Nephron (organoid): Measurements from ENCODE around the gene PACRG.

Source experiments
- H3K27ac Mint-ChIP-seq, 3 experiments: 2 replicates each; pipeline ENCODE4 v1.8.0; 2020; ENCODE audit warnings: mixed read lengths in 3 of 3, mild to moderate bottlenecking in 2 of 3, moderate library complexity in 1 of 3
- H3K27me3 Mint-ChIP-seq: 2 replicates; pipeline ENCODE4 v1.8.0; 2021; ENCODE audit warnings: low read depth, mild to moderate bottlenecking, moderate library complexity, mixed read lengths
- H3K36me3 Mint-ChIP-seq: 2 replicates; pipeline ENCODE4 v1.8.0; 2020; ENCODE audit warnings: low read depth, mixed read lengths
- H3K4me1 Mint-ChIP-seq: 2 replicates; pipeline ENCODE4 v1.8.0; 2020; ENCODE audit warnings: mixed read lengths
- H3K4me3 Mint-ChIP-seq, 3 experiments: 2 replicates each; pipeline ENCODE4 v1.8.0; 2020; ENCODE audit warnings: mild to moderate bottlenecking in 3 of 3, mixed read lengths in 3 of 3, moderate library complexity in 2 of 3
- H3K9me3 Mint-ChIP-seq: 2 replicates; pipeline ENCODE4 v1.8.0; 2020; ENCODE audit warnings: mixed read lengths
- TF ChIP-seq, protein P1 (sequence below), 3 experiments: fragments of 200-600 bp; sonication (generic); IDR thresholded peaks; one replicate each; pipeline ENCODE4 v1.5.0; 2021; ENCODE audit warnings: antibody characterized with exemption in 3 of 3; ENCODE audit not compliant: unreplicated experiment in 3 of 3

The PACRG gene

DNA sequence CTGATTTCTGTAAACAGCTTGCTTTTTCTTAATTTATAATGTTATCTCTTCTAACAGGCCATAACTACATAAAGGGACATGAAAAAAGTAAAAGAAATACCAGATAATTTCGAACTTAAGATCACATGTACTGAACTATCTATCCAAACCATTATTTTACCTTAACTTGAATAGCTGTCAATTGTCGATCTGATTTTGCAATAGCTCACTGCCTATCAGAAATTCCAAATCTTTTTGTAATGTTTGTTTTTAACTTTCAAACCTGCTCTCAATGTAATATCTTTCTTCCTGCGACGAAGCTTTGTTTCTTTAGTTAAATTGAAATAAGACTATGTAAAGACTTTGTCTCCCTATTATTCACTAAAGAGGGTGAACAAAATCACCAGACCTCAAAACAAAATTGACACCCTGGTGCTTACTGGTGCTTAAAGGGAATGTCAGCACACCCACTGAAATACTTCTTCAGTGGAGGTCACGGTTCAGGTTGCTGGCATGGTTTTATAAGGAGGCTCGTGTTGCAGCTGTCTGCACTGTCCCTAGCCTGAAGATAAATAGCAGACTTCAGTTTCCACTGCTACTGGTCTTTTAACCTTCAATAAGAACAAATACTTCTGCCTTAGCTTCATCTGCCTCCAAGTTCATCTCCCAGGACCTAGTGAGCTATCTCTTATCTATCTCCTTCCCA, 569.2 kb downstream of the PACRG start:
- H3K27me3 Mint-ChIP-seq, result peaks cover 9% of the 10 kb centered on the region
- peak overlapping the region; percentile 14 to 65 (median 63) for H3K27ac Mint-ChIP-seq
- H3K36me3 Mint-ChIP-seq, result no peaks in the 10 kb centered on the region
- TF ChIP-seq, protein P1, sequence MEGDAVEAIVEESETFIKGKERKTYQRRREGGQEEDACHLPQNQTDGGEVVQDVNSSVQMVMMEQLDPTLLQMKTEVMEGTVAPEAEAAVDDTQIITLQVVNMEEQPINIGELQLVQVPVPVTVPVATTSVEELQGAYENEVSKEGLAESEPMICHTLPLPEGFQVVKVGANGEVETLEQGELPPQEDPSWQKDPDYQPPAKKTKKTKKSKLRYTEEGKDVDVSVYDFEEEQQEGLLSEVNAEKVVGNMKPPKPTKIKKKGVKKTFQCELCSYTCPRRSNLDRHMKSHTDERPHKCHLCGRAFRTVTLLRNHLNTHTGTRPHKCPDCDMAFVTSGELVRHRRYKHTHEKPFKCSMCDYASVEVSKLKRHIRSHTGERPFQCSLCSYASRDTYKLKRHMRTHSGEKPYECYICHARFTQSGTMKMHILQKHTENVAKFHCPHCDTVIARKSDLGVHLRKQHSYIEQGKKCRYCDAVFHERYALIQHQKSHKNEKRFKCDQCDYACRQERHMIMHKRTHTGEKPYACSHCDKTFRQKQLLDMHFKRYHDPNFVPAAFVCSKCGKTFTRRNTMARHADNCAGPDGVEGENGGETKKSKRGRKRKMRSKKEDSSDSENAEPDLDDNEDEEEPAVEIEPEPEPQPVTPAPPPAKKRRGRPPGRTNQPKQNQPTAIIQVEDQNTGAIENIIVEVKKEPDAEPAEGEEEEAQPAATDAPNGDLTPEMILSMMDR (IDR thresholded peaks at IDR 0.05; ENCODE audit: unreplicated experiment in 3 of 3), result no peak
- no peak overlapping the region for H3K4me3 Mint-ChIP-seq
- H3K4me1 Mint-ChIP-seq, result peaks cover 38% of the 10 kb centered on the region
- no peaks in the 10 kb centered on the region for H3K9me3 Mint-ChIP-seq

DNA sequence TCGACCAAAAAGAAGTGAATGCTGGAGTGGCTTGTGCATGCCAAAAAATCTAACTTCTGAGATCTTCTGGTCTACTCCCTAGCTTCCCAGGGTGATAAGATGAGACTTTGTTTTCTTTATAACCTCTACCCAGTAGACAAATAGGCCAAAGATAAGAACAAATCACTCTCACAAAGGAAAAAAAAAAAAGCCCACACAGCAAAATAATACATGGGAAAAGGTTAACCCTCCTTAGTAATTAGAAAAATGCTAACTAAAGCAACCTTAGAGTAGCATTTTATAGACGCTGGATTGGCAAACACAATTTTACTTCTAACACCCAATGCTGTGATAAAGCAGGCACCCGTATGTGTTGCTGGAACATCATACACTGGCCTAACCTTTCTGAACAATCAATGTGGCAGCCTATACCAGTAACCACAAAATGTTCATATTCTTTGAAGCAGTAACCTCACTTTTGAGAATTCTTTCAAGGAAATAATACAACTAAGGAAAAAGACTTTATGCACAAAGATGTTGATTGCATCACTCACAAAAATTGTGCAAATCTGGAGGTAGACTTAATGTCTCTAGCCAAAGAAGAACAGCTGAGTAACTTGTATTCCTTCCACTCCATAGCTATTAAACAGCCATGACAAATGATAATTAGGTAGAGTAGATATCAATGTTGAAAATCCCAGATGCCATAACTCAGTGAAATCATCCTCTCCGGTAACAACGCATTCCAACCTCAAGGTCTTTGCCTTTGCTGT, 570.5 kb downstream of the PACRG start:
- H3K36me3 Mint-ChIP-seq, result no peaks in the 10 kb centered on the region
- TF ChIP-seq, protein P1 (IDR thresholded peaks at IDR 0.05; ENCODE audit: unreplicated experiment in 3 of 3), result no peak
- H3K4me3 Mint-ChIP-seq, result no peak overlapping the region

DNA sequence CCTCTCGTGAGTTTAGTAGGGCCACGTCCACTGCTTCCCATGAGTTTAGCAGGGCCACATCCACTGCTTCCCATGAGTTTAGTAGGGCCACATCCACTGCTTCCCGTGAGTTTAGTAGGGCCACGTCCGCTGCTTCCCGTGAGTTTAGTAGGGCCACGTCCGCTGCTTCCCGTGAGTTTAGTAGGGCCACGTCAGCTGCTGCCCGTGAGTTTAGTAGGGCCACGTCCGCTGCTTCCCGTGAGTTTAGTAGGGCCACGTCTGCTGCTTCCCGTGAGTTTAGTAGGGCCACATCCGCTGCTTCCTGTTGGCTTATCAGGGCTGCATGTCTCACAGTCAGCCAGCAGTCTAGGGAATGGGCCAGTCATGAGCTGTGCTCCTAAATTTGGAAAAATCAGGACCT, 573.1 kb downstream of the PACRG start:
- H3K27me3 Mint-ChIP-seq, result peaks cover 11% of the 10 kb centered on the region
- no peak overlapping the region for H3K4me3 Mint-ChIP-seq
- no peak overlapping the region for H3K27ac Mint-ChIP-seq
- TF ChIP-seq, protein P1 (IDR thresholded peaks at IDR 0.05; ENCODE audit: unreplicated experiment in 3 of 3), result no peak
- H3K36me3 Mint-ChIP-seq, result no peaks in the 10 kb centered on the region
- no peaks in the 10 kb centered on the region for H3K9me3 Mint-ChIP-seq
- peaks cover 35% of the 10 kb centered on the region for H3K4me1 Mint-ChIP-seq

More for the DNA sequence above, 570.5 kb downstream of the PACRG start:
- H3K4me1 Mint-ChIP-seq, result peaks cover 39% of the 10 kb centered on the region
- H3K9me3 Mint-ChIP-seq, result no peaks in the 10 kb centered on the region
- H3K27ac Mint-ChIP-seq, result no peak overlapping the region
- peaks cover 11% of the 10 kb centered on the region for H3K27me3 Mint-ChIP-seq

DNA sequence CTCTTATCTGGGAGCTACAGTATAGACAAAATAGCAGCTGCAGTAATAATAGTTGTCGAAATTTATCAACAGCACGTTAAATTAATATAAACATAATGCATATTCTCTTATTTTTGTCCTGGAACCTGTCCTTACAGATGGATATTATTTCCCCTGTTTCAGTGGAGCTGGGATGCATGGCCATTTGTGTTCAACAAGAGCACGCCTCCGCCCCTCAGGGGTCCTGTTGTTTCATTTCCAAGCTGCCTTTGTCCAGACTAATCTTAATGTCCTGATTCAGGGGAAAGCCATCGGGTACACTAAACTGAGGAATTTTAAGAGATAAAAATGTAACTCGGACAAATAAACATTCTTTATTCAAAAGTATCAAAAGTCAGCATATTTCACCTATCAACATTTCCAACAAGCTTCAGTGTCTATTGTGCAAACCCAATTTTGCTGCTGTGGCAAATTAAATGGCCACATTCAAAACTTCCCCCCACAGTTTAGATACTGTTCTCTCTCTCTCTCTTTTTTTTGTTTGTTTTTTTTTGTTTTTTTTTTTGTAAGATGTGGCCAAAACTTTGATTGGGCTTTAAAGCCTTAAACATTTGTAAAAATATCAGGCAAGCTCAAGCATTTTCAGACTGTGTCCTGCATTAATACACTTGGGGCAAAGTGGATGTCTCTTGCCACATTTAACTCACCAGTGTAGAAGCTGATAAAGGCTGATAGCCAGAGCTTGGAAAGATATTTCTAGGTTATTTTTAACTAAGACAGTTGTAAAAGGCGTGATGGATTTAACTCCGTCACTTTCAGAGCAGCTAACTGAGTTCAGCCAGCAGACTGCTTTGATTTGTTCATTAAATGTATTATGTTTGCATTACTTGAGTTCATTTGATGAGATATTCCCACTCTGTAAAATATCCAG, 574.2 kb downstream of the PACRG start:
- Mint-ChIP-seq H3K4me1 (peaks cover 29% of the 10 kb centered on the region), H3K4me3 (peak overlapping the region in 1 of 3 experiments; percentile 49), H3K27me3 (peaks cover 11% of the 10 kb centered on the region)

DNA sequence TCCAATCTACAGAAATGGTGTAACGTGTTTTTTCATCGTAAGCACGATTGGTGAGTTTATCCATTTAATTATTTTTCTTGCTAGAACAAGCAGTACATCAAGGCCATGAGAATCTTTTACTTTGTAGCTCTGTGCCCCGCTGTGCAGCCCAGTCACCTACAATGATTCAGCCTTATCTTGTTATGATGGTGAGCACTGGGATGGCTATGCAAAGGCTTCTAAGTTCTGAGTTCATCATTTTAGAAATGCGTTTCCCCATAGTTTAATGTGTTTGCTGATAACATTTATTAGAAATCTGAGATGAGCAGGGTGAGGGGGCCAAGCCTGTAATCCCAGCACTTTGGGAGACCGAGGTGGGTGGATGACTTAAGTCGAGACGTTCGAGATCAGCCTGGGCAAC, 575.0 kb downstream of the PACRG start:
- no peak overlapping the region for H3K4me3 Mint-ChIP-seq
- TF ChIP-seq, protein P1 (IDR thresholded peaks at IDR 0.05; ENCODE audit: unreplicated experiment in 3 of 3), result no peak
- peaks cover 22% of the 10 kb centered on the region for H3K4me1 Mint-ChIP-seq
- H3K27me3 Mint-ChIP-seq, result peaks cover 11% of the 10 kb centered on the region
- no peak overlapping the region for H3K27ac Mint-ChIP-seq
- no peaks in the 10 kb centered on the region for H3K36me3 Mint-ChIP-seq
- H3K9me3 Mint-ChIP-seq, result no peaks in the 10 kb centered on the region

More for the DNA sequence above, 574.2 kb downstream of the PACRG start:
- TF ChIP-seq, protein P1 (IDR thresholded peaks at IDR 0.05; ENCODE audit: unreplicated experiment in 3 of 3), result no peak
- no peaks in the 10 kb centered on the region for H3K36me3 Mint-ChIP-seq
- no peak overlapping the region for H3K27ac Mint-ChIP-seq
- no peaks in the 10 kb centered on the region for H3K9me3 Mint-ChIP-seq
